RWPE1 (cell line): ENCODE data around the gene NOTCH3.
A peak's percentile ranks its signal among the peaks of the same experiment; 100 is the strongest.

ENCODE experiments used
- CTCF ChIA-PET: fragments of 350-600 bp; sonication (Branson Sonifier 250); formaldehyde crosslinking; extraction: SDS; loops from one replicate; lab custom pipeline; 2021; lab: Yijun Ruan, JAX
- POLR2A ChIA-PET: fragments of 400-600 bp; formaldehyde crosslinking; extraction: SDS; loops from one replicate; lab custom pipeline; 2020; ENCODE audit warnings: antibody characterized with exemption; ENCODE audit not compliant: low non-redundant PET; lab: Yijun Ruan, JAX
- DNase-seq: peaks from one replicate; pipeline ENCODE4 v3.0.0; 2012; ENCODE audit warnings: low spot score
- H3K27ac ChIP-seq: fragments of 450-650 bp; 2 replicates; pipeline ENCODE4 v1.5.1; 2017
- TF ChIP-seq, protein P1 (sequence below): fragments of 450-650 bp; conservative IDR thresholded peaks from 2 replicates; pipeline ENCODE4 v1.5.1; 2017; ENCODE audit warnings: low read depth, mild to moderate bottlenecking

The NOTCH3 gene

DNA sequence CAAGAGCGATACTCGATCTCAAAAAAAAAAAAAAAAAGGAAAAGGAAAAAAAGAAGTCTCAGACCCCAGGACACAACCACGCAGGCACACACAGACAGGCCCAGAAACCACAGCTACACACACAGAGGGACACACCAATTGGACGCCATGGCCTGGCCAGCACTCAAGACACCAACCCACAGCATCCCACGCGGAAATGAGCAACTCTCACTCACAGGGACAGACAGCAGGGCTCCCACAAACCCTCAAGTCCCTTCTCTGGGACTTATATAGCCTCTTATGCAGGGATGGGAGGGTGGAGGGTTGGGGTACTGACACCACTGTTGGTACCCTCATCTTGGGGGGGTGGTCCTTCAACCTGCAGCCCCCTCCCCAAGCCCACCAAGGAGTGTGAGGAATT lies 5.9 kb downstream of the NOTCH3 start:
- H3K27ac ChIP-seq: peak overlapping the region; percentile 54
- CTCF ChIA-PET: interaction anchor here (0.5 to 2.7 kb wide), 9 partner anchors 18 to 766 kb away, joined by 3 to 19 read pairs (median 4); partner anchors contain the start of gene AKAP8
- DNase-seq: no peak
- POLR2A ChIA-PET: no interaction called here
- TF ChIP-seq, protein P1, sequence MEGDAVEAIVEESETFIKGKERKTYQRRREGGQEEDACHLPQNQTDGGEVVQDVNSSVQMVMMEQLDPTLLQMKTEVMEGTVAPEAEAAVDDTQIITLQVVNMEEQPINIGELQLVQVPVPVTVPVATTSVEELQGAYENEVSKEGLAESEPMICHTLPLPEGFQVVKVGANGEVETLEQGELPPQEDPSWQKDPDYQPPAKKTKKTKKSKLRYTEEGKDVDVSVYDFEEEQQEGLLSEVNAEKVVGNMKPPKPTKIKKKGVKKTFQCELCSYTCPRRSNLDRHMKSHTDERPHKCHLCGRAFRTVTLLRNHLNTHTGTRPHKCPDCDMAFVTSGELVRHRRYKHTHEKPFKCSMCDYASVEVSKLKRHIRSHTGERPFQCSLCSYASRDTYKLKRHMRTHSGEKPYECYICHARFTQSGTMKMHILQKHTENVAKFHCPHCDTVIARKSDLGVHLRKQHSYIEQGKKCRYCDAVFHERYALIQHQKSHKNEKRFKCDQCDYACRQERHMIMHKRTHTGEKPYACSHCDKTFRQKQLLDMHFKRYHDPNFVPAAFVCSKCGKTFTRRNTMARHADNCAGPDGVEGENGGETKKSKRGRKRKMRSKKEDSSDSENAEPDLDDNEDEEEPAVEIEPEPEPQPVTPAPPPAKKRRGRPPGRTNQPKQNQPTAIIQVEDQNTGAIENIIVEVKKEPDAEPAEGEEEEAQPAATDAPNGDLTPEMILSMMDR: no peak

DNA sequence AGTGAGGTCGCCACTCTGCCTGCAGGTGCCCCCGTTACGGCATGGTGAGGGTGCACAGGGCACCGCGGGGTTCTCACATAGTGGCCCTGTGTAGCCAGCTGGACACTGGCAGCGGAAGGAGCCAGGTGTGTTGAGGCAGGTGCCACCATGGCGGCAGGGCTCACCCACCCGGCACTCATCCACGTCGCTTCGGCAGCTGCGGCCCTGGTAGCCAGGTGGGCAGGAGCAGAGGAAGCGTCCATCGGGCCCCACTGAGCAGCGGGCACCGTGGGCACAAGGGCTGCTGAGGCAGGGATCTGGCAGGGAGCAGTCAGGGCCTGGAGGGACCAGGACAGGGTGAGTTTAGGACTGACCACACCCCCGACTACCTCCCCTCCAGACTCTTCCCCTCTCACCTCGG lies 8.8 kb downstream of the NOTCH3 start:
- TF ChIP-seq, protein P1: no peak
- no peak for DNase-seq
- POLR2A ChIA-PET: no interaction called here
- H3K27ac ChIP-seq: no peak overlapping the region
- CTCF ChIA-PET: interaction anchor here (0.7 kb wide), 1 partner anchor 188 kb away, joined by 3 read pairs; the partner anchor contains the start of gene AKAP8

DNA sequence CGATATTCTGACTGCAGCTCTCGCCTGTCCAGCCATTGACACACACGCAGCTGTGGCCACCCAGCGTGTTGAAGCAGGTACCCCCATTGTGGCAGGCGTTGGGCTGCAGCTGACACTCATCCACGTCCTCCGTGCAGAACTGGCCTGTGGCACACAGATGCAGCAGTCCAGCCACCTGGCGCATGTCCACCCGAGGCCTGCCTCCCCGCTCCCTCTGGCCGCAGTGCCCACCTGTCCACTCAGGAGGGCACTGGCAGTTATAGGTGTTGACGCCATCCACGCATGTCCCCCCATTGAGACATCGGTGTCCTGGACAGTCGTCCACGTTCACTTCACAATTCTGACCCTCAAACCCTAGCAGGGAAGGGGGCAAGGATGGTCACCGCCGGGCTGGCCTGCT lies 9.3 kb downstream of the NOTCH3 start:
- CTCF ChIA-PET: no interaction called here

DNA sequence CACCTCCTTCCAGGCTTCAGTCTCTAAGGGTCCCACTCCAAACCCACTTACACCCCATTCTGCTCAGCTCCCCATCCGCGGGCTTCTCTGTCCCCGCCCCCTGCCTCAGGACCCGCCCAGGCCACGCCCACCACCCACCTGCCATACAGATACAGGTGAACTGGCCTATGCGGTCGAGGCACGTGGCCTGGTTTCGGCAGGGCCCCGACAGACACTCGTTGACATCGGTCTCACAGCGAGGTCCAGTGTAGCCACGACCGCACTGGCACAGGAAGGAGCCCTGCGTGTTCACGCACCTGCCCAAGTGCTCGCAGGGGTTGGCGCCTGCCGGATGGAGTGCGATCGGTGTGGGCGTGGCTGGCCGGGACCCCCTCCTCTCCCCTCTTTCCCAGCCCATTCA lies 11.9 kb downstream of the NOTCH3 start:
- CTCF ChIA-PET: no interaction called here
- TF ChIP-seq, protein P1: no peak
- POLR2A ChIA-PET: no interaction called here
- no peak overlapping the region for H3K27ac ChIP-seq
- no peak for DNase-seq

More for the DNA sequence above, 9.3 kb downstream of the NOTCH3 start:
- DNase-seq: no peak
- TF ChIP-seq, protein P1: no peak
- POLR2A ChIA-PET: no interaction called here
- no peak overlapping the region for H3K27ac ChIP-seq

DNA sequence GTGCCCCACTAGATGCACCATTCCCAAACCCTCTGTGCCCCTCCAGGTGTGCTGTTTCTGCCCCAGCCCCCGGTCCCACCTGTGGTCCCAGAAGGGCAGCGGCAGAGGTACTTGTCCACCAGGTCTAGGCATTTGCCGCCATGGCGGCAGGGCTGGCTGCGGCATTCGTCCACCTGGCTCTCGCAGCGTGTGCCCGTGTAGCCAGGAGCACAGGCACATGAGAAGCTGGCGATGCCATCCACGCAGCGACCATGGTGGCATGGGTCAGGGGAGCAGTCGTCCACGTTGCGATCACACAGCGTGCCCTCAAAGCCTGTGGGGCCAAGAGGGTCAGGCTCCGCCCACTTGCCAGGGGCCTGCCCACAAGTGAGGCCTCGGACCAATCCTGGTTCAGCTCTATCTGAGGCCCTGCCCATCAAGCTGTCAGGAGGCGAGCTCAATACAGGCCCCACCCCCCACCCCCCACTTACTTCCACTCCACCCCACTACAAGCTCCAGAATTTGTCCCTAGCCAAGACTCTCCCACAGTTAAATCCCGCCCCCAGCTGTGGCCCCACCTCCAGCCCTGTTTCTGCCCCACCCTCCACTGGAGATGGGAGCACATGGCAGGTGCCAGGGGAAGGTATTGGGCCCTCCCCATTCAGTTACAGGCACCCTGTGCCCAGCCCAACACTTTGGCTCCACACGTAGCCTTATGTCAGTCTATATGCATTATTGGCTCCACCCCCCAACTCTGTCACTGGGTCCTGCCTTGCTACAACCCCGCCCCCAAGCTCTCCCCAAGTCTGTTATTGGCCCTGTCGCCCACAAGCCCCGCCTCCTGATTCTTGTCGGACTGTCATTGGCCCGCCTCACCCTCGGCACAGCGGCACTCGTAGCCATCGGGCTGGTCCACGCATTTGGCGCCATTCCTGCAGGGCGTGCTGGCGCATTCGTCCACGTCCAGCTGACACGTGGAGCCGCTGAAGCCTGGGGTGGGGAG lies 13.5 kb downstream of the NOTCH3 start:
- DNase-seq: no peak
- TF ChIP-seq, protein P1: no peak
- H3K27ac ChIP-seq: no peak overlapping the region
- CTCF ChIA-PET: interaction anchor here (0.7 kb wide), 1 partner anchor 503 kb away, joined by 3 read pairs; no protein-coding TSS in a partner anchor
- POLR2A ChIA-PET: no interaction called here

DNA sequence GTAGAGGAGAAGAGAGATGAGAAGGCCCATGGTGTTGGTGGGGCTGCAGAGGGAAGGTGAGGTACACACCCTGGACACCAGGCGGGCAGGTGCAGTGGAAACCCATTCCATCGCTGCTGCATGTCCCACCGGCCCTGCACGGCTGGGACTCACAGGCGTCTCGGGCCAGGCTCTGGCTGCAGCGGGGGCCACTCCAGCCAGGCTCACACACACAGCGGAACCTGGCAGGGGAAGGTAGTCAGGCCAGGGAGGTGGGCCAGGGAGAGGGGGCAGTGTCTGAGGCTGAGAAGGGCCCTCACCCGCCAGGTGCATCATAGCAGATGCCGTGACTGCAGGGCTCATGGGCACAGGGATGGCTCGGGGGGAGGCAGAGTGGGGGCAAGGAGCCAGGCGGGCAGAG lies 15.6 kb downstream of the NOTCH3 start:
- ChIA-PET CTCF (no interaction called here), POLR2A (no interaction called here)
- no peak overlapping the region for H3K27ac ChIP-seq
- no peak for DNase-seq
- TF ChIP-seq, protein P1: no peak
